Caco-2 (cell line): ENCODE data around the gene SMYD2. TPM values are rescaled to one million over a fixed set of nuclear protein-coding genes. Genes with fewer than 3 reads are reported as not detected.
A peak's percentile ranks its signal among the peaks of the same experiment; 100 is the strongest.

Experiments
- BruUV-seq: library from RNA; stranded (reverse); fragments of 400-500 nt; replicated peaks from 2 replicates; lab custom pipeline; 2021; lab: Mats Ljungman, UMichigan
- CTCF ChIA-PET: fragments of 300-600 bp; sonication (Branson Sonifier 250); formaldehyde crosslinking; loops from one replicate; lab custom pipeline; 2022; ENCODE audit warnings: antibody characterized with exemption; lab: Charles Lee
- POLR2A ChIA-PET: fragments of 300-600 bp; sonication (Branson Sonifier 250); formaldehyde crosslinking; loops from one replicate; lab custom pipeline; 2022; ENCODE audit warnings: antibody characterized with exemption; lab: Charles Lee
- DNase-seq, 2 experiments: peaks; one replicate each; pipeline versions ENCODE4 v3.0.0 to v3.0.0-alpha.2; 2020 to 2022
- H3K27me3 ChIP-seq: replicated peaks from 2 replicates; pipeline ENCODE4 v1.6.0; 2011; ENCODE audit warnings: low read length; ENCODE audit not compliant: control insufficient read depth, insufficient read depth
- H3K36me3 ChIP-seq: 2 replicates; pipeline ENCODE4 v1.5.1; 2011; ENCODE audit warnings: low read length; ENCODE audit not compliant: control insufficient read depth, insufficient read depth
- H3K4me1 ChIP-seq: fragments of 250-450 bp; sonication (Bioruptor Pico); 2 replicates; pipeline ENCODE4 v1.5.1; 2020; ENCODE audit warnings: mild to moderate bottlenecking
- H3K4me3 ChIP-seq: 2 replicates; pipeline ENCODE4 v1.5.1; 2011; ENCODE audit warnings: low read depth, mild to moderate bottlenecking, control low read depth, low read length
- H3K9me3 ChIP-seq: fragments of 250-450 bp; sonication (Bioruptor Pico); 2 replicates; pipeline ENCODE4 v1.5.1; 2020; ENCODE audit warnings: mild to moderate bottlenecking, moderate library complexity
- H3K27ac Mint-ChIP-seq: one replicate; pipeline ENCODE4 v1.8.0; 2022; ENCODE audit warnings: mixed read lengths; ENCODE audit not compliant: unreplicated experiment
- H3K27me3 Mint-ChIP-seq: one replicate; pipeline ENCODE4 v1.8.0; 2022; ENCODE audit warnings: mixed read lengths; ENCODE audit not compliant: insufficient read depth, unreplicated experiment
- H3K36me3 Mint-ChIP-seq: one replicate; pipeline ENCODE4 v1.8.0; 2022; ENCODE audit warnings: mild to moderate bottlenecking, mixed read lengths; ENCODE audit not compliant: insufficient read depth, unreplicated experiment
- H3K4me1 Mint-ChIP-seq: one replicate; pipeline ENCODE4 v1.8.0; 2022; ENCODE audit warnings: low read depth, mixed read lengths; ENCODE audit not compliant: unreplicated experiment
- H3K4me3 Mint-ChIP-seq: one replicate; pipeline ENCODE4 v1.8.0; 2022; ENCODE audit warnings: mild to moderate bottlenecking, moderate library complexity, mixed read lengths; ENCODE audit not compliant: unreplicated experiment
- H3K9me3 Mint-ChIP-seq: one replicate; pipeline ENCODE4 v1.8.0; 2022; ENCODE audit warnings: mixed read lengths; ENCODE audit not compliant: unreplicated experiment
- intact Hi-C: fragments of 100-400 bp; cut with micrococcal nuclease; formaldehyde crosslinking; loops from one replicate; pipeline ENCODE4 v1.10.0; 2022; ENCODE audit not compliant: unreplicated experiment
- total RNA-seq: library from RNA; stranded (reverse); gene quantifications from 2 replicates; pipeline ENCODE4 v1.2.3, GENCODE V29; 2022
- TF ChIP-seq, protein P1 (sequence below), 2 experiments: fragments of 200-600 bp in 1 of 2; IDR thresholded peaks; 1 replicate in 1 of 2; 2 replicates in 1 of 2; pipeline versions ENCODE4 v1.5.1 to v1.8.0; 2011 to 2022; ENCODE audit warnings: antibody characterized with exemption in 1 of 2, control low read depth in 1 of 2, inconsistent platforms in 1 of 2, low read depth in 1 of 2, low read length in 1 of 2, mild to moderate bottlenecking in 1 of 2, moderate library complexity in 1 of 2; ENCODE audit not compliant: insufficient read depth in 1 of 2, severe bottlenecking in 1 of 2, unreplicated experiment in 1 of 2

SMYD2 gene
- total RNA-seq, 1 experiment from 2014 or later, result 182 TPM

DNA sequence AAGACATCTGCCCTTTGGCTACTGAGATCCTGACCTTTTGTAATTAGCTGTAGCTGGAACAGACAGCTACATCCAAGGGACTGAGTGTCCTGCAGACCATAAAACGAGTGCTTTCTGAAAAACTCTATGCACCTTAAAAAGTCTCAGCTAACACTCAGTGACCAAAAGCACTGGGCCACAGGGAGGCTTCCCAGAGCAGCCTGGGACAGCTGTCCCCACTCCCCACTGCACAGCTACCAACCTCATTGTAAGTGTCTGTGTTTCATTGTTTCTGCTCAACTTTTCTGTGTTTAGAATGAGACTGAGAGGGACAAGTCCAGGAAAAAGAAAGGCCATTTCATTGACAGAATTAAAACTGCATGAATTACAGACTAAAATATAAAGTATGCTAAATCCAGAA lies 80.7 kb downstream of the SMYD2 start:
- Histone ChIP-seq H3K36me3 (peaks cover 3% of the 10 kb centered on the region), H3K27me3 (no peaks in the 10 kb centered on the region), H3K9me3 (no peaks in the 10 kb centered on the region), H3K4me1 (peaks cover 49% of the 10 kb centered on the region), H3K4me3 (no peak overlapping the region)
- DNase-seq, result no peak
- Mint-ChIP-seq H3K4me3 (no peak overlapping the region), H3K9me3 (no peaks in the 10 kb centered on the region), H3K27ac (no peak overlapping the region), H3K36me3 (peaks cover 98% of the 10 kb centered on the region), H3K4me1 (peaks cover 50% of the 10 kb centered on the region), H3K27me3 (no peaks in the 10 kb centered on the region)
- intact Hi-C loops, result no loop called here
- no TSS peak for BruUV-seq
- POLR2A ChIA-PET, result no interaction called here
- TF ChIP-seq, protein P1, sequence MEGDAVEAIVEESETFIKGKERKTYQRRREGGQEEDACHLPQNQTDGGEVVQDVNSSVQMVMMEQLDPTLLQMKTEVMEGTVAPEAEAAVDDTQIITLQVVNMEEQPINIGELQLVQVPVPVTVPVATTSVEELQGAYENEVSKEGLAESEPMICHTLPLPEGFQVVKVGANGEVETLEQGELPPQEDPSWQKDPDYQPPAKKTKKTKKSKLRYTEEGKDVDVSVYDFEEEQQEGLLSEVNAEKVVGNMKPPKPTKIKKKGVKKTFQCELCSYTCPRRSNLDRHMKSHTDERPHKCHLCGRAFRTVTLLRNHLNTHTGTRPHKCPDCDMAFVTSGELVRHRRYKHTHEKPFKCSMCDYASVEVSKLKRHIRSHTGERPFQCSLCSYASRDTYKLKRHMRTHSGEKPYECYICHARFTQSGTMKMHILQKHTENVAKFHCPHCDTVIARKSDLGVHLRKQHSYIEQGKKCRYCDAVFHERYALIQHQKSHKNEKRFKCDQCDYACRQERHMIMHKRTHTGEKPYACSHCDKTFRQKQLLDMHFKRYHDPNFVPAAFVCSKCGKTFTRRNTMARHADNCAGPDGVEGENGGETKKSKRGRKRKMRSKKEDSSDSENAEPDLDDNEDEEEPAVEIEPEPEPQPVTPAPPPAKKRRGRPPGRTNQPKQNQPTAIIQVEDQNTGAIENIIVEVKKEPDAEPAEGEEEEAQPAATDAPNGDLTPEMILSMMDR (IDR thresholded peaks at IDR 0.05; ENCODE audit: insufficient read depth in 1 of 2, low read depth in 1 of 2, low read length in 1 of 2, severe bottlenecking in 1 of 2, unreplicated experiment in 1 of 2), result no peak
- CTCF ChIA-PET, result no interaction called here

DNA sequence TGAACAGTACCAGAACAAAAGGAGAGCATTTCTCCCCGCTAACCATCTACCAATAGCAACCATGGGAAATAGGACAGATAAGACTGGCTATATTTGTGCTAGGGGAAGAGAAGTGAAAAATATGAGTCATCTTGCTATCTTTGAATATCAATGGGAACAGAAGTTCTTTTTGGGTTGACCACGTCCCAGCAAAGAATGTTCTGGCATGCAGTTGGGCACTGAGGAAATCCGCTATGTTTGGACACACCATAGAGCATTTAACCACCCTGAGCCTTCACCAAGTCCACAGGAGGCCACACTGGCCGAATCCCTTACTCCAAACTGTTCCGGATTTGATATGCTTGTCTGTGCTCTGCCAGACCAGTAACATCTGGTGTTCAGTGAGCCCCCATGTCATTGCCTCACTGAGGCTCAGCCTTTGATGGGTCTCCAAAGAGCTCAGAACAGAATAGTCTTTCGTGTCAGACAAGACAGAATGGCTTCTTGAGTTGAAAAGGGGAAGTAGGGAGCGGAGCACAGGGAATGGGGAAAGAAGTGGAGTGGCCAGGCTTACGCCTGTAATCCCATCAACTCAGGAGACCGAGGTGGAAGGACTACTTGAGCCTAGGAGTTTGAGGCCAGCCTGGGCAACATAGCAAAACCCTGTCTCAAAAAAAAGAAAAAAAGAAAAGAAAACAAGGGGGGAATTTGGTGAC lies 81.4 kb downstream of the SMYD2 start:
- peaks cover 98% of the 10 kb centered on the region for H3K36me3 Mint-ChIP-seq
- no peaks in the 10 kb centered on the region for H3K27me3 Mint-ChIP-seq
- Histone ChIP-seq H3K4me3 (no peak overlapping the region), H3K27me3 (no peaks in the 10 kb centered on the region), H3K9me3 (no peaks in the 10 kb centered on the region), H3K4me1 (peaks cover 53% of the 10 kb centered on the region), H3K36me3 (peaks cover 3% of the 10 kb centered on the region)
- no TSS peak for BruUV-seq
- intact Hi-C loops, result no loop called here
- peaks cover 52% of the 10 kb centered on the region for H3K4me1 Mint-ChIP-seq
- TF ChIP-seq, protein P1 (IDR thresholded peaks at IDR 0.05; ENCODE audit: insufficient read depth in 1 of 2, low read depth in 1 of 2, low read length in 1 of 2, severe bottlenecking in 1 of 2, unreplicated experiment in 1 of 2), result no peak
- POLR2A ChIA-PET, result no interaction called here
- no peak for DNase-seq
- CTCF ChIA-PET, result no interaction called here
- no peak overlapping the region for H3K4me3 Mint-ChIP-seq
- no peaks in the 10 kb centered on the region for H3K9me3 Mint-ChIP-seq
- H3K27ac Mint-ChIP-seq, result peak overlapping the region; percentile 48

DNA sequence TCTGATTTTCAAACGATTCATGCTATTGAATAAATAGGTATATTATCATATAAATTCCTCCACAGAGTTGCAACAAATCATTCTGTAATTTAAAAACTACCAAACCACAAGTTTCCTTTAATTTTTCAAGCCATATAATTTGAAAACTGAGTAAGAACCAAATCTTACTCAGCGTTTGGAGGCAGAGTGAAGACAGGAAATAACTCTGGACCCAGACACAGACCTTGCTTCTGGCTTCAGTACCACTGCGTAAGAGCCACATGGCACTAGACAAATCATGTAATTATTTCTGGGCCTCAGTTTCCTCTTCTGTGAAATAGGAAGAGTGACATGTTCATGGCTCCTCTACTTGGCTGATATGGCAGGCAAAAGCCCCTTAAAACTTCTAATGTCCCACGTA lies 82.4 kb downstream of the SMYD2 start:
- TF ChIP-seq, protein P1 (IDR thresholded peaks at IDR 0.05; ENCODE audit: insufficient read depth in 1 of 2, low read depth in 1 of 2, low read length in 1 of 2, severe bottlenecking in 1 of 2, unreplicated experiment in 1 of 2), result no peak
- intact Hi-C loops, result no loop called here
- peaks cover 3% of the 10 kb centered on the region for H3K36me3 ChIP-seq
- BruUV-seq, result no TSS peak
- peaks cover 55% of the 10 kb centered on the region for H3K4me1 Mint-ChIP-seq
- no peaks in the 10 kb centered on the region for H3K9me3 Mint-ChIP-seq
- no peaks in the 10 kb centered on the region for H3K27me3 ChIP-seq
- no peaks in the 10 kb centered on the region for H3K9me3 ChIP-seq
- peaks cover 99% of the 10 kb centered on the region for H3K36me3 Mint-ChIP-seq
- ChIA-PET POLR2A (interaction anchor here (0.5 kb wide), 1 partner anchor 52 kb away, joined by 3 read pairs; no protein-coding TSS in a partner anchor), CTCF (no interaction called here)
- peaks cover 53% of the 10 kb centered on the region for H3K4me1 ChIP-seq
- peak overlapping the region; percentile 60 for H3K4me3 Mint-ChIP-seq
- no peaks in the 10 kb centered on the region for H3K27me3 Mint-ChIP-seq
- no peak for DNase-seq
- H3K4me3 ChIP-seq, result no peak overlapping the region
- peak overlapping the region; percentile 90 for H3K27ac Mint-ChIP-seq
